ENCODE results near the gene C1orf94. TPM values are rescaled to one million over a fixed set of nuclear protein-coding genes. Genes with fewer than 3 reads are reported as not detected.

C1orf94 gene
- polyA plus RNA-seq, 1 of the 3 experiments (the other 2 are of a cell fraction), result not detected

GRCh38 chr1:34268311-34268954 is 91.7 kb downstream of the C1orf94 start:
- ChIA-PET CTCF (no interaction called here), POLR2A (no interaction called here)
- H3F3A ChIP-seq (replicated peaks; ENCODE audit: insufficient read depth), result no peaks in the 10 kb centered on the region
- no peak overlapping the region for H3K4me3 ChIP-seq (ENCODE audit: low read depth in 2 of 2, low read length in 1 of 2)
- H3K9me3 ChIP-seq, result no peaks in the 10 kb centered on the region
- DNase-seq, result no peak
- WGBS (ENCODE audit: low lambda C conversion rate), result under 1% methylated on average over 5 of the region's 5 CpGs
- TF ChIP-seq GABPA (IDR thresholded peaks at IDR 0.05; ENCODE audit: low read depth) (no peak), FOXM1 (IDR thresholded peaks at IDR 0.05; ENCODE audit: low read depth) (no peak), USF1 (IDR thresholded peaks at IDR 0.05; ENCODE audit: borderline replicate concordance, low read depth) (no peak), USF2 (IDR thresholded peaks at IDR 0.05; ENCODE audit: borderline replicate concordance, low read depth, low read length) (no peak), EP300 (IDR thresholded peaks at IDR 0.05; ENCODE audit: borderline replicate concordance in 1 of 2, low read depth in 1 of 2, low read length in 1 of 2) (no peak), NFIC (IDR thresholded peaks at IDR 0.05; ENCODE audit: borderline replicate concordance) (no peak), RCOR1 (IDR thresholded peaks at IDR 0.05; ENCODE audit: low read length) (no peak), TCF12 (IDR thresholded peaks at IDR 0.05) (no peak), RAD21 (IDR thresholded peaks at IDR 0.05; ENCODE audit: low read length) (no peak), IRF3 (IDR thresholded peaks at IDR 0.05; ENCODE audit: low read depth, low read length) (no peak), MAX (IDR thresholded peaks at IDR 0.05; ENCODE audit: low read depth) (no peak)
- H3K9ac ChIP-seq, result no peak overlapping the region
- H3K4me2 ChIP-seq, result no peak overlapping the region
- no peaks in the 10 kb centered on the region for H4K20me1 ChIP-seq (ENCODE audit: insufficient read depth)
- no peaks in the 10 kb centered on the region for H3K79me2 ChIP-seq (ENCODE audit: insufficient read depth)
- no peaks in the 10 kb centered on the region; a peak in 1 of 4 replicates for H3K4me1 ChIP-seq (ENCODE audit: control insufficient read depth in 1 of 2, insufficient read depth in 2 of 2, low read depth in 1 of 2, low read length in 1 of 2)
- no peak overlapping the region for H2AFZ ChIP-seq (ENCODE audit: low read depth)
- H3K36me3 ChIP-seq (replicated peaks in 1 of 2; ENCODE audit: control insufficient read depth in 1 of 2, insufficient read depth in 2 of 2, low read length in 1 of 2), result no peaks in the 10 kb centered on the region
- no peak overlapping the region for H3K27ac ChIP-seq (ENCODE audit: low read depth in 2 of 2, low read length in 1 of 2)
- H3K9me2 ChIP-seq, result no peaks in the 10 kb centered on the region
- no peaks in the 10 kb centered on the region for H3K27me3 ChIP-seq (ENCODE audit: insufficient read depth)

Other genes starting within 250 kb of the C1orf94 start
- 0.02 TPM in 1 of 2 replicates, not detected in the other for gene CSMD2, start 11.7 kb upstream of the C1orf94 start, polyA plus RNA-seq (2012; rRNA removed)